Loucy (cell line): Measurements from ENCODE around the gene AARS2.

Experiments
- EZH2phosphoT487 ChIP-seq: fragments of 200-600 bp; IDR thresholded peaks from 2 replicates; pipeline ENCODE4 v1.6.1; 2018; ENCODE audit warnings: antibody characterized with exemption, mild to moderate bottlenecking, moderate library complexity, borderline replicate concordance
- TF ChIP-seq, protein P1 (sequence below): fragments of 200-600 bp; sonication (generic); conservative IDR thresholded peaks from 2 replicates; pipeline ENCODE4 v1.5.1; 2014; ENCODE audit warnings: mild to moderate bottlenecking, antibody characterized with exemption, low read length

DNA sequence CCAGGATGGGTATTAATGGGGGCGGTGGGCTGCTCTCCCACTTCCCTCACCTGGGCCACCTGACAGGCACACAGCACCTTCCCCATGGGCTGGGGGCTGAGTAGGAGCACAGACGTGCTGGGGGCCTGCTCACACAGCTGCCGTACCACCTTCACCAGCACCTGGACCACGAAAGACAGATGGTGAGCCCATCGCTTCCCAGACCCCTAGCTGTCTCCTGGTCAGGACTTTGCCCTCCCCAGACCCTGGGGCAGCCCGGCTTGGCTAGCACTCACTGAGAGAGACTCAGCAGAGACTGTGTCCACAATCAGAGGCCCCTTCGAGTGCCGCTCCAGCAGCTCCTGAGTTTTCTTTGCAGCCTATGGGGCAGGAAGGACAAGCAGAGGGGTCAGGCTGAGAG is 12.0 kb downstream of the AARS2 start:
- TF ChIP-seq, protein P1, sequence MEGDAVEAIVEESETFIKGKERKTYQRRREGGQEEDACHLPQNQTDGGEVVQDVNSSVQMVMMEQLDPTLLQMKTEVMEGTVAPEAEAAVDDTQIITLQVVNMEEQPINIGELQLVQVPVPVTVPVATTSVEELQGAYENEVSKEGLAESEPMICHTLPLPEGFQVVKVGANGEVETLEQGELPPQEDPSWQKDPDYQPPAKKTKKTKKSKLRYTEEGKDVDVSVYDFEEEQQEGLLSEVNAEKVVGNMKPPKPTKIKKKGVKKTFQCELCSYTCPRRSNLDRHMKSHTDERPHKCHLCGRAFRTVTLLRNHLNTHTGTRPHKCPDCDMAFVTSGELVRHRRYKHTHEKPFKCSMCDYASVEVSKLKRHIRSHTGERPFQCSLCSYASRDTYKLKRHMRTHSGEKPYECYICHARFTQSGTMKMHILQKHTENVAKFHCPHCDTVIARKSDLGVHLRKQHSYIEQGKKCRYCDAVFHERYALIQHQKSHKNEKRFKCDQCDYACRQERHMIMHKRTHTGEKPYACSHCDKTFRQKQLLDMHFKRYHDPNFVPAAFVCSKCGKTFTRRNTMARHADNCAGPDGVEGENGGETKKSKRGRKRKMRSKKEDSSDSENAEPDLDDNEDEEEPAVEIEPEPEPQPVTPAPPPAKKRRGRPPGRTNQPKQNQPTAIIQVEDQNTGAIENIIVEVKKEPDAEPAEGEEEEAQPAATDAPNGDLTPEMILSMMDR, result no peak
- no peak for TF ChIP-seq EZH2phosphoT487
